ENCODE results near the gene HOXA9. TPM values are rescaled to one million over a fixed set of nuclear protein-coding genes. Genes with fewer than 3 reads are reported as not detected.
A peak's percentile ranks its signal among the peaks of the same experiment; 100 is the strongest.

The HOXA9 gene
- total and polyA plus RNA-seq, 2 of the 8 experiments (the other 6 are each of a cell fraction or from before 2014, with no cell fraction given) = not detected

DNA sequence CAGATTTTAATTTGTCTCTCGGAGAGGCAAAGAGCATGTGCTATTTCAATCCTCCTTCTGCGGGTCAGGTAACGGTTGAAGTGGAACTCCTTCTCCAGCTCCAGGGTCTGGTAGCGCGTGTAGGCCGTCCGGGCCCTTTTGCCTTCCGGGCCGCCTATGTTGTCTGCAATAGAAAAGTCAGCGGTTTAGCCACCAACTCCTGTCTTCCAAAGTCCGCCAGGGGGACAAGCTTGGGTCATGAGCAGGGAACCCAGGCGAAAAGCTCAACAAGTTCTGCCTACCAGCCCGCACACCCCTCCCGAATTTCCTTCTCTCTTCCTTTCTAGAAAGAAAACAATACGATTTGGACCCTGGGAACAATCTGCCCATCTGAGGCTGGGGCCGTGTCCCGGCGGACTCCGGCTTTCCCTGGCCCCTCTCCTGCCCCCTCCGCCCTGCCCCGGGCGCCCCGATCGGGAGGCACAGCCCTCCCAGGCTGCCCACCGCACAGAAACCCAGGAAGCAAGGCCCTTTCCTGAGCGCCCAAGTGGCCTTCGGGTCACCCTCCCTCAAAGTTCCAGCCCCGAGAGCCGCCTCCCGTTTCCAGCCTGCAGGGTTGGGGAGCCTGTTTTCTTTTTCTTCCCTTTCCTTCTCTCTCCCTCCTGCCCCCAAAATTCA, 23.3 kb downstream of the HOXA9 start (continued):
- TF ChIP-seq, protein P1, sequence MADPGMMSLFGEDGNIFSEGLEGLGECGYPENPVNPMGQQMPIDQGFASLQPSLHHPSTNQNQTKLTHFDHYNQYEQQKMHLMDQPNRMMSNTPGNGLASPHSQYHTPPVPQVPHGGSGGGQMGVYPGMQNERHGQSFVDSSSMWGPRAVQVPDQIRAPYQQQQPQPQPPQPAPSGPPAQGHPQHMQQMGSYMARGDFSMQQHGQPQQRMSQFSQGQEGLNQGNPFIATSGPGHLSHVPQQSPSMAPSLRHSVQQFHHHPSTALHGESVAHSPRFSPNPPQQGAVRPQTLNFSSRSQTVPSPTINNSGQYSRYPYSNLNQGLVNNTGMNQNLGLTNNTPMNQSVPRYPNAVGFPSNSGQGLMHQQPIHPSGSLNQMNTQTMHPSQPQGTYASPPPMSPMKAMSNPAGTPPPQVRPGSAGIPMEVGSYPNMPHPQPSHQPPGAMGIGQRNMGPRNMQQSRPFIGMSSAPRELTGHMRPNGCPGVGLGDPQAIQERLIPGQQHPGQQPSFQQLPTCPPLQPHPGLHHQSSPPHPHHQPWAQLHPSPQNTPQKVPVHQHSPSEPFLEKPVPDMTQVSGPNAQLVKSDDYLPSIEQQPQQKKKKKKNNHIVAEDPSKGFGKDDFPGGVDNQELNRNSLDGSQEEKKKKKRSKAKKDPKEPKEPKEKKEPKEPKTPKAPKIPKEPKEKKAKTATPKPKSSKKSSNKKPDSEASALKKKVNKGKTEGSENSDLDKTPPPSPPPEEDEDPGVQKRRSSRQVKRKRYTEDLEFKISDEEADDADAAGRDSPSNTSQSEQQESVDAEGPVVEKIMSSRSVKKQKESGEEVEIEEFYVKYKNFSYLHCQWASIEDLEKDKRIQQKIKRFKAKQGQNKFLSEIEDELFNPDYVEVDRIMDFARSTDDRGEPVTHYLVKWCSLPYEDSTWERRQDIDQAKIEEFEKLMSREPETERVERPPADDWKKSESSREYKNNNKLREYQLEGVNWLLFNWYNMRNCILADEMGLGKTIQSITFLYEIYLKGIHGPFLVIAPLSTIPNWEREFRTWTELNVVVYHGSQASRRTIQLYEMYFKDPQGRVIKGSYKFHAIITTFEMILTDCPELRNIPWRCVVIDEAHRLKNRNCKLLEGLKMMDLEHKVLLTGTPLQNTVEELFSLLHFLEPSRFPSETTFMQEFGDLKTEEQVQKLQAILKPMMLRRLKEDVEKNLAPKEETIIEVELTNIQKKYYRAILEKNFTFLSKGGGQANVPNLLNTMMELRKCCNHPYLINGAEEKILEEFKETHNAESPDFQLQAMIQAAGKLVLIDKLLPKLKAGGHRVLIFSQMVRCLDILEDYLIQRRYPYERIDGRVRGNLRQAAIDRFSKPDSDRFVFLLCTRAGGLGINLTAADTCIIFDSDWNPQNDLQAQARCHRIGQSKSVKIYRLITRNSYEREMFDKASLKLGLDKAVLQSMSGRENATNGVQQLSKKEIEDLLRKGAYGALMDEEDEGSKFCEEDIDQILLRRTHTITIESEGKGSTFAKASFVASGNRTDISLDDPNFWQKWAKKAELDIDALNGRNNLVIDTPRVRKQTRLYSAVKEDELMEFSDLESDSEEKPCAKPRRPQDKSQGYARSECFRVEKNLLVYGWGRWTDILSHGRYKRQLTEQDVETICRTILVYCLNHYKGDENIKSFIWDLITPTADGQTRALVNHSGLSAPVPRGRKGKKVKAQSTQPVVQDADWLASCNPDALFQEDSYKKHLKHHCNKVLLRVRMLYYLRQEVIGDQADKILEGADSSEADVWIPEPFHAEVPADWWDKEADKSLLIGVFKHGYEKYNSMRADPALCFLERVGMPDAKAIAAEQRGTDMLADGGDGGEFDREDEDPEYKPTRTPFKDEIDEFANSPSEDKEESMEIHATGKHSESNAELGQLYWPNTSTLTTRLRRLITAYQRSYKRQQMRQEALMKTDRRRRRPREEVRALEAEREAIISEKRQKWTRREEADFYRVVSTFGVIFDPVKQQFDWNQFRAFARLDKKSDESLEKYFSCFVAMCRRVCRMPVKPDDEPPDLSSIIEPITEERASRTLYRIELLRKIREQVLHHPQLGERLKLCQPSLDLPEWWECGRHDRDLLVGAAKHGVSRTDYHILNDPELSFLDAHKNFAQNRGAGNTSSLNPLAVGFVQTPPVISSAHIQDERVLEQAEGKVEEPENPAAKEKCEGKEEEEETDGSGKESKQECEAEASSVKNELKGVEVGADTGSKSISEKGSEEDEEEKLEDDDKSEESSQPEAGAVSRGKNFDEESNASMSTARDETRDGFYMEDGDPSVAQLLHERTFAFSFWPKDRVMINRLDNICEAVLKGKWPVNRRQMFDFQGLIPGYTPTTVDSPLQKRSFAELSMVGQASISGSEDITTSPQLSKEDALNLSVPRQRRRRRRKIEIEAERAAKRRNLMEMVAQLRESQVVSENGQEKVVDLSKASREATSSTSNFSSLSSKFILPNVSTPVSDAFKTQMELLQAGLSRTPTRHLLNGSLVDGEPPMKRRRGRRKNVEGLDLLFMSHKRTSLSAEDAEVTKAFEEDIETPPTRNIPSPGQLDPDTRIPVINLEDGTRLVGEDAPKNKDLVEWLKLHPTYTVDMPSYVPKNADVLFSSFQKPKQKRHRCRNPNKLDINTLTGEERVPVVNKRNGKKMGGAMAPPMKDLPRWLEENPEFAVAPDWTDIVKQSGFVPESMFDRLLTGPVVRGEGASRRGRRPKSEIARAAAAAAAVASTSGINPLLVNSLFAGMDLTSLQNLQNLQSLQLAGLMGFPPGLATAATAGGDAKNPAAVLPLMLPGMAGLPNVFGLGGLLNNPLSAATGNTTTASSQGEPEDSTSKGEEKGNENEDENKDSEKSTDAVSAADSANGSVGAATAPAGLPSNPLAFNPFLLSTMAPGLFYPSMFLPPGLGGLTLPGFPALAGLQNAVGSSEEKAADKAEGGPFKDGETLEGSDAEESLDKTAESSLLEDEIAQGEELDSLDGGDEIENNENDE (IDR thresholded peaks at IDR 0.05; ENCODE audit: insufficient replicate concordance, low read length) = no peak
- TF ChIP-seq RAD21 (IDR thresholded peaks at IDR 0.05 in 1 of 2, conservative IDR thresholded peaks at IDR 0.05 in 1 of 2; ENCODE audit: low read depth in 2 of 2, low read length in 2 of 2) (peak; percentile 7 to 19; a peak in 2 of 4 replicates), SRF (IDR thresholded peaks at IDR 0.05; ENCODE audit: low read depth, low read length) (no peak), RNF2 (IDR thresholded peaks at IDR 0.05; ENCODE audit: borderline replicate concordance, low read depth, low read length, missing control alignments, poor library complexity, severe bottlenecking) (peak; percentile 94)

Data from H1 (cell line).